ENCODE data around the gene GARRE1. TPM values are rescaled to one million over a fixed set of nuclear protein-coding genes. Genes with fewer than 3 reads are reported as not detected.
"Not testable (repeated sequence)": the region's sequence is repeated elsewhere in the genome, so short reads cannot be mapped to it uniquely, and the experiment has no call there.

GARRE1 gene
- polyA plus RNA-seq, 1 experiment: 18.7 TPM

DNA sequence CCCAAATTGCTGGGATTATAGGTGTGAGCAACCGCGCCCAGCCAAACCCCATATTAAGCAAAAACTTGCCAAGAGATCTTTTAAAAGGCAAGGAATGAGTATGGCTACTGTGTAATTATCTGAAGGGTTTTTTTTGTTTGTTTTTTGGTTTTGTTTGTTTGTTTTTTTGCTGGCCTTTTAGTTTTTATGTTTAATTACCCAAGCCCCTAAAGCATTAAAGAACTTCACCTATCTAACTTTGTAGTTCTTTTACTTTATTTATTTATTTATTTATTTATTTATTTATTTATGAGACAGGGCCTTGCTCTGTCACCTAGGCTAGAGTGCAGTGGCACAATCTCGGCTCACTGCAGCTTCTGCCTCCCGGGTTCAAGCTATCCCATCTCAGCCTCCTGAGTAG lies 40.3 kb upstream of the GARRE1 start:
- DNase-seq (ENCODE audit: low read depth): no peak
- Histone ChIP-seq H3K4me3 (ENCODE audit: low read depth, low read length) (no peak overlapping the region), H3K27me3 (ENCODE audit: control insufficient read depth, insufficient read depth, low read length) (no peaks in the 10 kb centered on the region), H3K36me3 (ENCODE audit: control insufficient read depth, insufficient read depth, low read length) (peaks cover 6% of the 10 kb centered on the region)
- CTCF ChIA-PET: no interaction called here
- TF ChIP-seq, protein P1, sequence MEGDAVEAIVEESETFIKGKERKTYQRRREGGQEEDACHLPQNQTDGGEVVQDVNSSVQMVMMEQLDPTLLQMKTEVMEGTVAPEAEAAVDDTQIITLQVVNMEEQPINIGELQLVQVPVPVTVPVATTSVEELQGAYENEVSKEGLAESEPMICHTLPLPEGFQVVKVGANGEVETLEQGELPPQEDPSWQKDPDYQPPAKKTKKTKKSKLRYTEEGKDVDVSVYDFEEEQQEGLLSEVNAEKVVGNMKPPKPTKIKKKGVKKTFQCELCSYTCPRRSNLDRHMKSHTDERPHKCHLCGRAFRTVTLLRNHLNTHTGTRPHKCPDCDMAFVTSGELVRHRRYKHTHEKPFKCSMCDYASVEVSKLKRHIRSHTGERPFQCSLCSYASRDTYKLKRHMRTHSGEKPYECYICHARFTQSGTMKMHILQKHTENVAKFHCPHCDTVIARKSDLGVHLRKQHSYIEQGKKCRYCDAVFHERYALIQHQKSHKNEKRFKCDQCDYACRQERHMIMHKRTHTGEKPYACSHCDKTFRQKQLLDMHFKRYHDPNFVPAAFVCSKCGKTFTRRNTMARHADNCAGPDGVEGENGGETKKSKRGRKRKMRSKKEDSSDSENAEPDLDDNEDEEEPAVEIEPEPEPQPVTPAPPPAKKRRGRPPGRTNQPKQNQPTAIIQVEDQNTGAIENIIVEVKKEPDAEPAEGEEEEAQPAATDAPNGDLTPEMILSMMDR (IDR thresholded peaks at IDR 0.05; ENCODE audit: insufficient read depth, low read depth, low read length): no peak
- POLR2A ChIA-PET: no interaction called here

DNA sequence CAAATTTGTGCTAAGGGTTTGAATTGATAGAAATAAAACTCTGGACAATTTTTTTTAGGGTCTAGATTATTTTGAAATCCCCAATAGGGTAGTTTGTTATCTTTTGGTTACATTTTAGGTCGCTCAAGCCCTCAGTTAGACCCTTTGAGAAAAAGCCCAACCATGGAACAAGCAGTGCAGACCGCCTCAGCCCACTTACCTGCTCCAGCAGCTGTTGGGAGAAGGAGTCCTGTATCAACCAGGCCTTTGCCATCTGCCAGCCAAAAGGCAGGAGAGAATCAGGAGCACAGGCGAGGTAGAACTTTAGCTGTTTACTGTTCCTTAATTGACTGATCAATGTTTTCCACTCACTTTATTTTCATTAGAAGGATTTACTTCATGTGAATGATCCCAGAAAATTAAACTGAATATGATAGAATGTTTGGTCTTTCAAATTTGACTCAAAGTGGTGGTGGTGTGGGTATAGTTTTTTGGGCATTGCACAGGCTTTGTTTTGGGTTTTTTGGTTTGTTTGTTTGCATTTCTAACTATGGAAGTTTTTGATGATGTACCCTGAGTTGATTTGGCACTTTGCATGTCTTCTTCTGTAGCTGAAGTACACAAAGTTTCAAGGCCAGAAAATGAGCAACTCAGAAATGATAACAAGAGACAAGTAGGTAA lies 39.2 kb upstream of the GARRE1 start:
- POLR2A ChIA-PET: no interaction called here
- H3K36me3 ChIP-seq (ENCODE audit: control insufficient read depth, insufficient read depth, low read length): peaks cover 8% of the 10 kb centered on the region
- no peak overlapping the region for H3K4me3 ChIP-seq (ENCODE audit: low read depth, low read length)
- no peaks in the 10 kb centered on the region for H3K27me3 ChIP-seq (ENCODE audit: control insufficient read depth, insufficient read depth, low read length)
- DNase-seq (ENCODE audit: low read depth): no peak
- TF ChIP-seq, protein P1 (IDR thresholded peaks at IDR 0.05; ENCODE audit: insufficient read depth, low read depth, low read length): no peak
- CTCF ChIA-PET: no interaction called here

DNA sequence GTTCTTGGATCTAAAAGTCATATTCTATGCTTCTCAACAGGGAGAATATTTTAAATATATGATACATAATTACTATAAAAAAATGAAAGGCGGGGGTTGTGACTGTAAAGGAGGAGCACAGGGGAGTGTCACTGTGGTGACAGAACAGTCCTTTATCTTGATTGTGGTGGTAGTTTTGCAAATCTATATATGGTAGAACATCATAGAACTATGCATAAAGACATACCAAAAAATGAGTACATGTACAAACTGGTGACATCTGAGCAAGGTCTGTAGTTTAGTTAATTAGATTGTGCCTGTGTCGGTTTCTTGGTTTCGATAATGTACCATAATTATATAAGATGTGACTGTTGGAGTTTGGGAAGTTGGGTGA lies 38.7 kb upstream of the GARRE1 start:
- TF ChIP-seq, protein P1 (IDR thresholded peaks at IDR 0.05; ENCODE audit: insufficient read depth, low read depth, low read length): no peak
- Histone ChIP-seq H3K4me3 (ENCODE audit: low read depth, low read length) (no peak overlapping the region), H3K36me3 (ENCODE audit: control insufficient read depth, insufficient read depth, low read length) (peaks cover 6% of the 10 kb centered on the region), H3K27me3 (ENCODE audit: control insufficient read depth, insufficient read depth, low read length) (no peaks in the 10 kb centered on the region)
- ChIA-PET POLR2A (no interaction called here), CTCF (no interaction called here)
- no peak for DNase-seq (ENCODE audit: low read depth)

DNA sequence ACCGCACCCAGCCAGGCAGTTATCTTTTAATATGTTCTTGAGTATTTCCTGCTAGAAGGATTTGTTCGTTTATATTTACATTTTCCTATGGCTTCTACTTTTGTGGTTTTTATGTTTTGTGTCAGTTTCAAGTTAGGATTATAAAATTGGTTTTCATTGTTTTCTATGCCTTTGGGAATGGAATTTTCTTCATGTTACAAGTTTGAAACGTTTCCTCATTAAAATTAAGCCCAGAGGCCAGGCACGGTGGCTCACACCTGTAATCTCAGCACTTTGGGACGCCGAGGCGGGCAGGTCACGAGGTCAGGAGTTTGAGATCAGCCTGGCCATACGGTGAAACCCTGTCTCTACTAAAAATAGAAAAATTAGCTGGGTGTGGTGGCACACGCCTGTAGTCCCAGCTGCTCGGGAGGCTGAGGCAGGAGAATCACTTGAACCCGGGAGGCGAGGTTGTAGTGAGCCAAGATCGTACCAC lies 37.6 kb upstream of the GARRE1 start:
- not testable (repeated sequence) for H3K36me3 ChIP-seq (ENCODE audit: control insufficient read depth, insufficient read depth, low read length); H3K27me3 ChIP-seq (ENCODE audit: control insufficient read depth, insufficient read depth, low read length); H3K4me3 ChIP-seq (ENCODE audit: low read depth, low read length); DNase-seq (ENCODE audit: low read depth)
- ChIA-PET POLR2A (interaction anchor here (0.6 kb wide), 2 partner anchors 17 to 44 kb away, joined by 4 to 7 read pairs; no protein-coding TSS in a partner anchor), CTCF (interaction anchor here (0.7 kb wide), 2 partner anchors 10 to 12 kb away, joined by 3 to 5 read pairs; no protein-coding TSS in a partner anchor)

DNA sequence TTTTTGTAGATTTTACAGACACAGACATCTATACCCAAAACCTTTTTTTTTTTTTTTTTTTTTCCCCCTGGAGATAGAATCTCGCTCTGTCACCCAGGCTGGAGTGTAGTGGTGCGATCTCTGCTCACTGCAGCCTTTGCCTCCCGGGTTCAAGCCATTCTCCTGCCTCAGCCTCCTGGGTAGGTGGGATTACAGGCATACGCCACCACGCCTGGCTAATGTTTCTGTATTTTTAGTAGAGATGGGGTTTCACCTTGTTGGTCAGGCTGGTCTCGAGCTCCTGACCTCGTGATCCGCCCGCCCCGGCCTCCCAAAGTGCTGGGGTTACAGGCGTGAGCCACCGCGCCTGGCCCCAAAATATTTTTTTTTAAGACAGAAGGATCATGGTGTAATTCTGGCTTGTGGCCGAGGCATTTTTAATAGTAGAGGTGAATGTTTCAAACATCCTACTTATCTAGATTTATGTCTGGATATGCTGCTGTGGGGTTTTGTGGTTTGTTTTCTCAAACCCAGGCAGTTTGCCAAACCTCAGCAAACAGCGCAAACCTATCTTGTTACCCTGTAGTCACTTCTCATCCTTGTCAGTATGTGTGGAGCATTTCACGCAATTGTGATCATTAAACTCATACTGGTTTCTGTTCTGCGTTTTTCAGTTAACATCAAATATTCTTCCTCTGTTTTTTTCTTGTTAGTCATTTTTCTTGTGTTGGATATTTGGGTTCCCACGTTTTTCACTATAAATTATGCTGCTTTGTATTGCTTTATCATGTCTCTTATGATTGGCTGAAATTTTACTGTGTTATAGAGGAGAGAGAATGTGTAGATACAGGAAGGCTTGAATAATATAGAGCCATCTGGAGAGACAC lies 36.2 kb upstream of the GARRE1 start:
- Histone ChIP-seq H3K4me3 (ENCODE audit: low read depth, low read length) (no peak overlapping the region), H3K27me3 (ENCODE audit: control insufficient read depth, insufficient read depth, low read length) (no peaks in the 10 kb centered on the region), H3K36me3 (ENCODE audit: control insufficient read depth, insufficient read depth, low read length) (peaks cover 13% of the 10 kb centered on the region)
- DNase-seq (ENCODE audit: low read depth): peak; percentile 74
- ChIA-PET CTCF (interaction anchor here (0.9 to 1.5 kb wide), 5 partner anchors 8 to 131 kb away, joined by 4 to 7 read pairs (median 4); no protein-coding TSS in a partner anchor), POLR2A (no interaction called here)
- TF ChIP-seq, protein P1 (IDR thresholded peaks at IDR 0.05; ENCODE audit: insufficient read depth, low read depth, low read length): no peak

Data from BJ (cell line).